GM19099 (cell line): ENCODE measurements around the gene HOXD9.

ENCODE experiments used
- POLR2A ChIP-seq: IDR thresholded peaks from 3 replicates; pipeline ENCODE4 v1.6.1; 2011; ENCODE audit warnings: low read depth; ENCODE audit not compliant: insufficient read length; ENCODE audit errors: extremely low read depth

Gene HOXD9

GRCh38 chr2:176130147-176130956 is 7.8 kb downstream of the HOXD9 start:
- no peak for TF ChIP-seq POLR2A

GRCh38 chr2:176130957-176131847 is 8.7 kb downstream of the HOXD9 start:
- no peak for TF ChIP-seq POLR2A

- no peak for TF ChIP-seq POLR2A
Observed at GRCh38 chr2:176131848-176132158, 9.3 kb downstream of the HOXD9 start.

- no peak for TF ChIP-seq POLR2A
Observed at GRCh38 chr2:176132205-176133171, 10.0 kb downstream of the HOXD9 start.

- TF ChIP-seq POLR2A, result no peak
Observed at GRCh38 chr2:176133389-176133788, 10.9 kb downstream of the HOXD9 start.

GRCh38 chr2:176134035-176134434 is 11.5 kb downstream of the HOXD9 start:
- no peak for TF ChIP-seq POLR2A

- TF ChIP-seq POLR2A, result no peak
Observed at GRCh38 chr2:176135035-176135440, 12.5 kb downstream of the HOXD9 start.

- TF ChIP-seq POLR2A, result no peak
Observed at GRCh38 chr2:176136374-176137251, 14.1 kb downstream of the HOXD9 start.

- TF ChIP-seq POLR2A, result no peak
Observed at GRCh38 chr2:176137252-176137580, 14.7 kb downstream of the HOXD9 start.

GRCh38 chr2:176137906-176138305 is 15.4 kb downstream of the HOXD9 start:
- no peak for TF ChIP-seq POLR2A

- TF ChIP-seq POLR2A, result no peak
Observed at GRCh38 chr2:176138526-176138922, 16.0 kb downstream of the HOXD9 start.

- no peak for TF ChIP-seq POLR2A
Observed at GRCh38 chr2:176138923-176139660, 16.6 kb downstream of the HOXD9 start.
